Measurements from ENCODE around the gene PLRG1.
A peak's percentile ranks its signal among the peaks of the same experiment; 100 is the strongest.

DNA sequence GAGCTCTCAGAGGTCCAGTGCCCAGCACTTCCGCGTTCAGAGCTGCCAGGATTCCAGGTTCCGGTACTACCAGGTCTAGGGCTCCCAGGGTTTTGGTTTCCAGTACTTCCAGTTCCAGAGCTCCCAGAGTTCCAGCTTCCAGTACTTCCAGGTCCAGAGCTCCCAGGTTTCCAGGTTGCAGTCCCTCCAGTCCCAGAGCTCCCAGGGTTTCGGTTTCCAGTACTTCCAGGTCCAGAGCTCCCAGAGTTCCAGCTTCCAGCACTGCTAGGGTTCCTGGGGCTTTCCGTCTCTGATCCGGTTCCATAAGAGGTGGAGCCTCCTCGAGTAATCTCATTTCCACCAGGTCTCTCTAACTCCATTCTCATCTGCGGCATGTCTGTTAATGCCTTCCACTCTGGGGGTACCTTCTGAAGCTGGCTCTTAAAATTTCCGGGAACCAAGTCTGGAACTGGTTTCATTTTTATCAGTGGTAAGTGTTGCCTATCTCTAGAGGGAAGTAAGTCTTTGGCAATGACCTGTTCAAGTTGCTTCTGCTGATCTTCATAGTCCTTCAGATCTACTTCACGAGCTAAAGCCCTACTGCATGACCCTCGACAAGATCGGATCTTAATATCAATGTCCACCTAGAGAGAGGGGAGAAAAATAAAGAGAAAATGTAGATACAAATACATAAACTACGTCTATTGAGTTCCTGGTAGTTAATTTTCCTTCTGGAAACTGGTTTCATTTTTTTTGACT, 36.3 kb upstream of the PLRG1 start:
- TF ChIP-seq, protein P1, sequence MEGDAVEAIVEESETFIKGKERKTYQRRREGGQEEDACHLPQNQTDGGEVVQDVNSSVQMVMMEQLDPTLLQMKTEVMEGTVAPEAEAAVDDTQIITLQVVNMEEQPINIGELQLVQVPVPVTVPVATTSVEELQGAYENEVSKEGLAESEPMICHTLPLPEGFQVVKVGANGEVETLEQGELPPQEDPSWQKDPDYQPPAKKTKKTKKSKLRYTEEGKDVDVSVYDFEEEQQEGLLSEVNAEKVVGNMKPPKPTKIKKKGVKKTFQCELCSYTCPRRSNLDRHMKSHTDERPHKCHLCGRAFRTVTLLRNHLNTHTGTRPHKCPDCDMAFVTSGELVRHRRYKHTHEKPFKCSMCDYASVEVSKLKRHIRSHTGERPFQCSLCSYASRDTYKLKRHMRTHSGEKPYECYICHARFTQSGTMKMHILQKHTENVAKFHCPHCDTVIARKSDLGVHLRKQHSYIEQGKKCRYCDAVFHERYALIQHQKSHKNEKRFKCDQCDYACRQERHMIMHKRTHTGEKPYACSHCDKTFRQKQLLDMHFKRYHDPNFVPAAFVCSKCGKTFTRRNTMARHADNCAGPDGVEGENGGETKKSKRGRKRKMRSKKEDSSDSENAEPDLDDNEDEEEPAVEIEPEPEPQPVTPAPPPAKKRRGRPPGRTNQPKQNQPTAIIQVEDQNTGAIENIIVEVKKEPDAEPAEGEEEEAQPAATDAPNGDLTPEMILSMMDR (IDR thresholded peaks at IDR 0.05; ENCODE audit: low read depth, low read length, missing input control): no peak
- TF ChIP-seq RAD21 (IDR thresholded peaks at IDR 0.05) (no peak), YY1 (IDR thresholded peaks at IDR 0.05) (no peak), GABPA (IDR thresholded peaks at IDR 0.05 in 1 of 2, conservative IDR thresholded peaks at IDR 0.05 in 1 of 2) (peak in 1 of 2 donors; percentile 18), TAF1 (conservative IDR thresholded peaks at IDR 0.05) (no peak)
- TF ChIP-seq, protein P2, sequence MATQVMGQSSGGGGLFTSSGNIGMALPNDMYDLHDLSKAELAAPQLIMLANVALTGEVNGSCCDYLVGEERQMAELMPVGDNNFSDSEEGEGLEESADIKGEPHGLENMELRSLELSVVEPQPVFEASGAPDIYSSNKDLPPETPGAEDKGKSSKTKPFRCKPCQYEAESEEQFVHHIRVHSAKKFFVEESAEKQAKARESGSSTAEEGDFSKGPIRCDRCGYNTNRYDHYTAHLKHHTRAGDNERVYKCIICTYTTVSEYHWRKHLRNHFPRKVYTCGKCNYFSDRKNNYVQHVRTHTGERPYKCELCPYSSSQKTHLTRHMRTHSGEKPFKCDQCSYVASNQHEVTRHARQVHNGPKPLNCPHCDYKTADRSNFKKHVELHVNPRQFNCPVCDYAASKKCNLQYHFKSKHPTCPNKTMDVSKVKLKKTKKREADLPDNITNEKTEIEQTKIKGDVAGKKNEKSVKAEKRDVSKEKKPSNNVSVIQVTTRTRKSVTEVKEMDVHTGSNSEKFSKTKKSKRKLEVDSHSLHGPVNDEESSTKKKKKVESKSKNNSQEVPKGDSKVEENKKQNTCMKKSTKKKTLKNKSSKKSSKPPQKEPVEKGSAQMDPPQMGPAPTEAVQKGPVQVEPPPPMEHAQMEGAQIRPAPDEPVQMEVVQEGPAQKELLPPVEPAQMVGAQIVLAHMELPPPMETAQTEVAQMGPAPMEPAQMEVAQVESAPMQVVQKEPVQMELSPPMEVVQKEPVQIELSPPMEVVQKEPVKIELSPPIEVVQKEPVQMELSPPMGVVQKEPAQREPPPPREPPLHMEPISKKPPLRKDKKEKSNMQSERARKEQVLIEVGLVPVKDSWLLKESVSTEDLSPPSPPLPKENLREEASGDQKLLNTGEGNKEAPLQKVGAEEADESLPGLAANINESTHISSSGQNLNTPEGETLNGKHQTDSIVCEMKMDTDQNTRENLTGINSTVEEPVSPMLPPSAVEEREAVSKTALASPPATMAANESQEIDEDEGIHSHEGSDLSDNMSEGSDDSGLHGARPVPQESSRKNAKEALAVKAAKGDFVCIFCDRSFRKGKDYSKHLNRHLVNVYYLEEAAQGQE (IDR thresholded peaks at IDR 0.05): no peak
- TF ChIP-seq, protein P3, sequence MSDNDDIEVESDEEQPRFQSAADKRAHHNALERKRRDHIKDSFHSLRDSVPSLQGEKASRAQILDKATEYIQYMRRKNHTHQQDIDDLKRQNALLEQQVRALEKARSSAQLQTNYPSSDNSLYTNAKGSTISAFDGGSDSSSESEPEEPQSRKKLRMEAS (IDR thresholded peaks at IDR 0.05): peak; percentile 69

All from liver (tissue), 3 donors.